GM19043 (cell line): Measurements from ENCODE around the gene ZNF276.
"Not testable (repeated sequence)": the region's sequence is repeated elsewhere in the genome, so short reads cannot be mapped to it uniquely, and the experiment has no call there.

Source experiments
- ATAC-seq: cut with Tn5 transposase; IDR thresholded peaks from one replicate; pipeline ENCODE4 v1.9.1; 2021; ENCODE audit warnings: low read depth; ENCODE audit not compliant: unreplicated experiment

The ZNF276 gene

DNA sequence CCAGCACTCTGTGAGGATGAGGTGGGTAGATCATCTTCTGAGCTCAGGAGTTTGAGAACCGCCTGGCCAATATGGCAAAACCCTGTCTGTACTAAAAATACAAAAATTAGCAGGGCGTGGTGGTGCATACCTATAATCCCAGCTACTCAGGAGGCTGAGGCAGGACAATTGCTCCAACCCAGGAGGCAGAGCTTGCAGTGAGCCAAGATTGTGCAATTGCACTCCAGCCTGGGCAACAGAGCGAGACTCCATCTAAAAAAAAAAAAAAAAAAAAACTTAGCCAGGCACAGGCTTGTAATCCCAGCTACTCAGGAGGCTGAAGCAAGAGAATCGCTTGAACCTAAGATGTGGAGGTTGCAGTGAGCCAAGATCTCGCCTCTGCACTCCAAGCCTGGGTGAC lies 56.9 kb downstream of the ZNF276 start:
- ATAC-seq, result not testable (repeated sequence)

DNA sequence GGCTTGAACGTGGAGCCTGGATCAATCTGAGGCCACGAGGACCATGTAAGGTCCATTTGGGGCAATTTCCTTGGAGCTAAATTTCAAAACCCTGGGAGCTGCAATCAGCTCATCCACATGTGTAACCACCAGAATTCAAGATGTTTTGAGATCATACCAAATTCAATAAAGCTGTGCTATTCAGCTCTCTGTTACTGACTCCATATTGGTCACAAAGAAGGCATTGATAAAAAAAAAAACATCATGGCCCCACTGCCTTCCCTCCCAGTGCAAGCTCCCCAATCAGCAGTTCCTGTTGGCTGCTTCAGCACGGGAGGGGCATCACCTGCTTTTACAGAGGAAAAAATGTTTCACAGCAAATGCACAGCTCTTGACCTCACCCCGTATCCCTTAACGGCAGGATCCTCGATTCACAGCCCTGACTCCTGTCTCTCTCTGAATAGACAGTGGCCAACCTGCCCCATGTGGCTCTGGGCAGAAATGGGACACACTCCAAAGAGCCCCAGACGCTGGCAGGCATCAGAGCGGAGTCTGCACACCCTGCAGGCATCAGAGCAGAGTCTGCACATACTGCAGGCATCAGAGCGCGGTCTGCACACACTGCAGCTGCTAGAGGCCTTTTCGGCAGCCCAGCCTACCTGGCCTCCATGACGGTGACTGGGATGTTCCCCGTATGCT lies 58.0 kb downstream of the ZNF276 start:
- no peak for ATAC-seq

DNA sequence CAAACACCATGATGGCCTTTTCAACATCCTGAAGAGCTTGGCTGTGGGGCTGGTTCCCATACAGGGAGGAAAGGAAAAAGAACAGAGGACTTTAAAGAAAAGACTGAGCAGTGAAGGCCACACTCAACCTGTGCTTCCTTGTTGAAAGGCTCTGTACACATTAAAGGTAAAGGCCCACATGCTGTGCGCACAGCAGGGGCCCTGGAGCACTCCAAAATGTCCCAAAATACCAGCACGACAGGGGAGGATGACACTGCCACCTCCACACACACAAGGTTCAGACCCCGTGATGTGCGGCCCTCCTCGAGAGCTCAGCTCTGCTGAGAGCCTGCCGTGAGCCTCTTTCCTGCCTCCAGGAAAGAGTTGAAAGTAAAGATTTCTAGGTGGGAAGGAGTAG lies 58.6 kb downstream of the ZNF276 start:
- no peak for ATAC-seq

DNA sequence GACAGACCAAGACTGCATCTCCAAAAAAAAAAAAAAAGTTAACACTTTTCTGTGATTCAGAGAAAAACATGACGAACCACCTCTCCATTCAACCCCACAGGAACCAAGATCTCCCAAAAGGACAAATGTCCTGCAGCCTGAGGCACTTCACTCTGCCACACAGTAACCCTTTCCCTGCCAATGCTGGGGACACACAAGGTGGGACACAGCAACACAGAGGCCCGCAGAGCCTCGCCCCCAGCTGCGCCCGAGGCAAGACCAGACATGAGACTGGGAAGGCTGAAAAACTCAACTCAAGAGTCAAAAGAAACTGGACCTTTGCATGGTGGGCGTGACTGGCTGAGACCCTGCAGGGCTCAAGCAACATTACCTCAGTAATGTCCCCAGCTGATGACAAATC lies 61.2 kb downstream of the ZNF276 start:
- no peak for ATAC-seq

DNA sequence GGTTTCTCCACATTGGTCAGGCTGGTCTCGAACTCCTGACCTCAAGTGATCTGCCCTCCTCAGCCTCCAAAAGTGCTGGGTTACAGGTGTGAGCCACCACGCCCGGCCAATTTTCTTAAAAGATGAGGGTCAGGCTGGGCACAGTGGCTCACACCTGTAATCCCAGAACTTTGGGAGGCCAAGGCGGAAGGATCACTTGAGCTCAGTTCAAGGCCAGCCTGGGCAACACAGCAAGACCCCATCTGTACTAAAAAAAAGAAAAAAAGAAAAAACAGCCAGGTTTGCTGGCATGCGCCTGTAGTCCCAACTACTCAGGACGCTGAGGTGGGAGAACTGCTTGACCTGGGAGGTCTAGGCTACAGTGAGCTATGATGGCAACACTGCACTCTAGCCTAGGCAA lies 62.6 kb downstream of the ZNF276 start:
- ATAC-seq, result not testable (repeated sequence)

DNA sequence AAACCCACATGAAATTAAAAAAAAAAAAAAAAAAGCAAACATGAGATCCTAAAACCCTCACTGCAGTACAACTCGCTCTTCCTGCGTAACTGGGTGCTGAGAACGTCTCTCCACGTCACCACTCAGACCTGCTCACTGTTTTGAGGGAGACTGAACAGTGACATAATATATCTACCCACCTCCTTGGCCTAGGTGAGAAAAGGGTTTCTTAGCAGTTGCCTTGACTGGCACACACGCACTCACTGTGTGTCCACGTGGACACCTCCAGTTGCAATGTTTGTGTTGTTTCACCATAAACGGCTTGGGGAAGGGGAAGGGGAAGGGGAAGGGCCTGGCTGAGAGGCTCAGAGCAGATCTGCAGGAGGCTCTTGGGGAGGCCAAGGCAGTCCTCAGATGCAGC lies 63.1 kb downstream of the ZNF276 start:
- ATAC-seq, result no peak

DNA sequence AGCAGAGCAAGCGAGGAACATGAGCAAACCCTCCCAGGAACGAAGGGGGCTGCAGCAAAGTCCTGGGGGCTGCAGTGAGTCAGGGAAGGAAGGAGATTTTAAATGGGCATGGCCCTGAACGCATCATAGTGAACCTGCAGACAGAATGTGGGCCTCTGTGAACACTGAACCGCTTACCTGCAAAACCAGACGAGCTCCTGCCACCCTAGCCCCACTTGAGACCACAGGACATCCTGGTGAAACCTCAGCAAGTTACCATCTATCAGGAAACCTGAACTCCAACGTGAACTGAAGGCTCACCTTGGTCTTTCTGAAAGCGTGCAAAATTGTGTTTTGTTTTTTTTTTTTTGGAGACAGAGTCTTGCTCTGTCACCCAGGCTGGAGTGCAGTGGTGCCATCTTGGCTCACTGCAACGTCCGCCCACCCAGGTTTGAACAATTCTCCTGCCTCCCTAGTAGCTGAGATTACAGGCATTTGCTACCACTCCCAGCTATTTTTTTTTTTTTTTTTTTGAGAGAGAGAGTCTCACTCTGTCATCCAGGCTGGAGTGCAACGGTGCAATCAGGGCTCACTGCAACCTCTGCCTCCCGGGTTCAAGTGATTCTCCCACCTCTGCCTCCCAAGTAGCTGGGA lies 64.3 kb downstream of the ZNF276 start:
- ATAC-seq, result no peak

DNA sequence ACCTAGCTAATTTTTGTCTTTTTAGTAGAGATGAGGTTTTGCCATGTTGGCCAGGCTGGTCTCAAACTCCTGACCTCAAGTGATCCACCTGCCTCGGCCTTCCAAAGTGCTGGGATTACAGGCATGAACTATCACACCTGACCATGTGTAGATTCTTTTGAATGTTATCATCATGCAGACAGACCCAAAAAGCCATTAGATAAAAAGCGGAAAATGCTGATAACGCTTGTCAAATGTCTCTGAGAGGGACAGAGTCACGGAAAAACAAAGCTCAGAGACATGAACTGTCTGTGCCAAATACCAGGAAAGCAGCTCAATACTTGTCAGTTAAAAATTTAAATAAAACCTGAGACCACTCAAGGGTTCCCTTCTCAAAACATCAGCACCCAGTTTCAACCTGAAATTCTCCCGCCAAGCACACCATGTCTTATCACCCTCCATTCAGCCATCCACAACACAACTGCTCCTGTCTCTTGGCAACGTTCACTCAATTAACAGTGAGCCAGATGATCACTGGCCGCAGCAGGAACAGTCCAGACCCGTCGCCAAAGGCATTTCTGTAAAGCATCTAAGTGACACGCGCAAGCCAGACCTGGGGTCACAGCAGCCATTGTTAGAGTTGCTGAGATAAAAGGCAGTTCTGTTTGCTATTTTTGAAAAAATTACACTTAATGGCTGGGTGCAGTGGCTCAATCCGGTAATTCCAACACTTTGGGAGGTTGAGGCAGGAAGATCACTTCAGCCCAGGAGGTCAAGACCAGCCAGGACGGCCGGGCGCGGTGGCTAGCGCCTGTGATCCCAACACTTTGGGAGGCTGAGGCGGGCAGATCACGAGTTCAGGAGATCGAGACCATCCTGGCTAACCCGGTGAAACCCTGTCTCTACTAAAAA lies 65.4 kb downstream of the ZNF276 start:
- no peak for ATAC-seq

DNA sequence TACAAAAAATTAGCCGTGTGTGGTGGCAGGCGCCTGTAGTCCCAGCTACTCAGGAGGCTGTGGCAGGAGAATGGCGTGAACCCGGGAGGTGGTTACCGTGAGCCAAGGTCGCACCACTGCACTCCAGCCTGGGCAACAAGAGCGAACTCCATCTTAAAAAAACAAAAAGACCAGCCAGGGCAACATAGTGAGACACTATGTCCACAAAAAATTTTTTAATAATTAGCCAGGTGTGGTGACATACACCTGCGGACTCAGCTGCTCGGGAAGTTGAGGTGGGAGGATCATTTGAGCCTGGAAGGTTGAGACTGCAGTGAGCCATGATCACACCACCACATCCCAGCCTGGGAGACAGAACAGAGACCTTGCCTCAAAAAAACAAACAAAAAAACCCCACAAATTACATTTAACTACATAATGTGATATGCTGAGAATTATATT lies 66.0 kb downstream of the ZNF276 start:
- ATAC-seq, result no peak
